COR-L47 (cell line): Measurements from ENCODE around the gene GSG1L2.
"Not testable (repeated sequence)": the region's sequence is repeated elsewhere in the genome, so short reads cannot be mapped to it uniquely, and the experiment has no call there.

Experiments
- DNase-seq: peaks from one replicate; lab custom pipeline; 2025; lab: John Stamatoyannopoulos, UW

GSG1L2 gene

DNA sequence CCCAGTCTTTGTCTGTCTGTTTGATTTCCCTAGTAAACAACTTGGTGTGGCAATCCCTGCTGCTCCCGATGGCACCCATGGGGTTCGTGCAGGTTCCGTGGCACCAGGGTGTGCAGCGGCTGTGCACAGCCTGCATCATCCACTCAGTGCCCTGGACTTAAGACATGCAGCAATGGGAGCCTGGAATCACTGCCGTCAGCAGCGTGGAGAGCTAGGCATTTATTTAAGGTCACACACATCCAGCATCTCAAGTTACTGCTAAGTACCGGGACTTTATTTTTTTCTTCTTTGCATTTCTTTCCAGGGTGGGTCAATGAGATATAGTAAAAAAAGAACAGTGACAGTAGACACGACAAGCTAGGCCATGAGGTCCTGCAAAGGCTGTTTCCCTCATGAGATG is 33.3 kb downstream of the GSG1L2 start:
- no peak for DNase-seq

DNA sequence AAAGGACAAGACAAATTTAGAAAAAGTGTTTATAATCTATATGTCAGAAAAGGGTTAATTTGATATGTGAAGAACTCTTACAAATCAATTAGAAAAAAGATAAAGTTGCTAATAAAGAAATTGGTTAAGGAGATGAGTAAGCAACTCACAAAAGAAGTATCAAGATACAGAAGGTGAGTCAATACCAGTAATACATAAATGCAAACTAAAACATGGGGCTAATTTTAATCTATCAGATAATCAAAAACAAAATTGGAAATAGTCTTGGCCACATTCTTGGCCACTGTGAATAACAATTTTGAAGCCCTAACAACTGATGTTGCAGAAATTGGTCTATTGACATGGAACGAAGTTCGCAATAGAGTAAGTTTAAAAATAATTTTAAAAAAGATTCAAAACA is 37.3 kb downstream of the GSG1L2 start:
- DNase-seq = no peak

DNA sequence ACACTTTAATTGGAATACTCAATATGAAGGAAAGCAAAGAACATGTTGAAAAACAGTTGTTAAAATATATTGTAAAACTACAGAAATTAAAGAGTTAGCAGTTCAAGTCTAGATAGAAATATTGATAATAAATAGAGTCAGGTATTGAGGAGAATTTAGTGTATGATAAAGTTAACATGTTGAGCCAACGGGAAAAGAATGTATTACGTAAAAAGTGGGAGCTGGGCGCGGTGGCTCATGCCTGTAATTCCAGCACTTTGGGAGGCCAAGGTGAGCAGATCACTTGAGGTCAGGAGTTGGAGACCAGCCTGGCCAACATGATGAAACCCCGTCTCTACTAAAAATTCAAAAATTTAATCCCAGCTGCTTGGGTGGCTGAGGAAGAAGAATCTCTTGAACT is 38.4 kb downstream of the GSG1L2 start:
- not testable (repeated sequence) for DNase-seq

DNA sequence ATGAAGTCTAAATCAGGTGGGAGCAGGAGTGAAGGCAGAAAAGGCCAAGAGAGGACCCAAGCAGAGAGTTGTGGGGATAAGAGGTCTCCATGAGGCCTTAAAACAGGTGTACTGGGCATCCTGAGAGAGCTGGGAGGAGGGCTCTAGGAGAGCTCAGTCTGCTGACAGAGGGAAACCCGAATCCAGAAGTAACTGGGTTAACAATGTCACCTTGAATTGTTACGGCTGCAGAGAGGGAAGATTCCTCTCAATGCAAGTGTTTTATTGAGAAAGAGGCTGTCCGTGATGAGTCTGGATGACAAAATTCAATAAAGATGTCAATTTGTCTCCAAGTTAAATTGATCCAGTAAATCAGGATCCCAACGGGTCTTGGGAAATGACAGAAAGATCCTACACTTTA is 38.8 kb downstream of the GSG1L2 start:
- DNase-seq = no peak

DNA sequence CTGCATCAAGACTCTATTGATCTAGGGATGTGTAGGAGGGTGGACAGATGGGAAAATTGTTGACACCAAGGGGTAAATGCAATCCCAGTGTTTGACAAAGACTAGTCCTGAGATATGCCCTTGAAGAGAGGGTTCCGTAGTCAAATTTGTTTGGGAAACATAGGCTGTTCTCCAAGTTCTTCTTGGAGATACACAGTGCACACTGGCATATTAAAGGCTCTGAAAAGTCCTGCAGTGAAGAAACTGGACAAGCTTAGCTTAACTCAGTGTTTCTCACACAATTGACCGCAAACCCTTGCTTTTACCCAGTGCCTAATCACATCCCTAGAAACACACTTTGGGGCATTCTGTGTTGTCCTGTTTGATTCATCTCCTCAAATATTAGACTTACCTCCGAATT is 41.3 kb downstream of the GSG1L2 start:
- DNase-seq = no peak

DNA sequence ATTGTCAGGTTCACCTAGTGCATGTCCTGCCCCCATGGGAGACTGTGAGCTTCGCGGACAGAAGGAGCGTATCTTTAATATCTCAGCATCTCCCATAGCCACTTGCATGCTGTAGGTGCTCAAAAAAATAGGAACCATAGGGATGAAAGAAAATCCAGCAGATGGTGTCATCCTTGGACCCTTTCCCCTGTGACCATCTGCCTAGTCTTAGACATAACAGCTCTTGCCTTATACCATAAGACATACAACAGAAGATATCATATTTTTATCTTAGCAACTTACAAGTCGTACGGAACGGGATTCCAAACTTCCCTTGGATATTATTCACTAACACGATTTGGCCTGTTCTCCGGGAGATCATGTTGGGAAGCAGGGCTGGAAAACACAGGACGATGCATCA is 45.0 kb downstream of the GSG1L2 start:
- no peak for DNase-seq

DNA sequence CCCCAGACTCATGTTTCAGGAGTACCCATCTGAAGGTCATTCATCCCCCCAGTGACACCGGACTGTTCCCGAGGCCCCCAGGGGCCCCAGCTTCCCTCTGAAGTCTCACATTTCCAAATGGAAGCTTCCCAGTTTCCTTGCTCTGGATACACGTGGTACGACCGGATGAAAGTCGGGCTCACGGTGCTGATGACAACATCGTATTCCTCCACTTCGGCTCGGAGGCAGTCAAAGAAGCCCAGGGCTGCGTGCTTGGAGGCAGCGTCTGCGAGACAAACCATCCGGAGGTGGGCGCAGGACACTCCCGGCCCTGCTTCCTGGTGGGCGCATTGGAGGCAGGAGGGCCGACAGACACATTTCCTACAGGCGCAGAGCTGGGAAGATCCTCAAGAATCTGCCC is 49.2 kb downstream of the GSG1L2 start:
- no peak for DNase-seq

DNA sequence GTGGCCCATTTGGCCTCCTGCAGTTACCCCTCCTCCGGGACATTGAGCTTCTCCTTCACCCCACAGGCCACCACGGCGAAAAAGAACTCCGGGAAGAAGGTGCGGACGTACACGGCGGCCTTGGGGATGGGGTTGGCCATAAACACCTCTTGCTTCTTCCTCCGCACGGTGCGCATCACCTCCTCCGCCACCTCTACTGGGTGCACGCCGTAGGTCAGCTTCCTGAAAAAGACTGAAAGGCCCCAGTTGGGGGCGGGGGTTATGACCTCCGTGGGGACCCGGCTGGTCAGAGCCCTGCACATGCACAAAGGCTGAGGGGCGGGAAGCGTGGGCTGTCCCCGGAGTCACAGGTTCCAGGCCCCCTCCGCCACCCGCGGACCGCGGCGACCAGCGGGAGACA is 50.4 kb downstream of the GSG1L2 start:
- DNase-seq = no peak

DNA sequence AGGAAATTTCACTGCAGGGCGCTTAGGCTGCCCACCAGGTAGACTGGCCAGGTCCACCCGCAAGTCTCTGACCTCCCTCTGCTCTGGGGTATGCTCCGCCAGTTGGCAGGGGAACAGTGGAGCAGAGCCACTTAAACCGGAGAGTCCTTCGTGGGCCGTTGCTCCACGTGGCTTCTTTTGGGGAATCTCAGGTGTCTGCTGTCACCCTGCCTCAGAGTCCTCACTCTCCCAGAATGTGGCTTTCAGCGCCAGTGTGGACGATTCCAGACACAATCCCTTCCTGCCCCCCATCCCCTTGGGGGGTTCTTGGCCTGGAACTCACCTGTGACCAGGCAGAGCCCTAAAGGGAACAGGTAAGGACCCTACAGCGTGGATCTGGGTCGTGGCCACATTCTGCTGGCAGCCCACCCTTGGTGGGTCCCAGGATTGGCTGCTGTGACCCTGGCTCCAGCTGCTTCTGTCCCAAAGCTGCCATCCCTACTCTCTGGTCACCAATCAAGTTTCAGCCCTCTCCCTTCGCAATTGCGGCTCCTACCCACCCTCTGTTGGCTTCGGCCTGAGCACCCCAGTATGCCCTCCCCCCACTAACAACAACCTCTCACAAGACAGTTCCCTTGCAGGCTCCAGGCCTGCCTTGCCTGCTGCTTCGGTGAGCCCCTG is 52.7 kb downstream of the GSG1L2 start:
- DNase-seq = no peak

DNA sequence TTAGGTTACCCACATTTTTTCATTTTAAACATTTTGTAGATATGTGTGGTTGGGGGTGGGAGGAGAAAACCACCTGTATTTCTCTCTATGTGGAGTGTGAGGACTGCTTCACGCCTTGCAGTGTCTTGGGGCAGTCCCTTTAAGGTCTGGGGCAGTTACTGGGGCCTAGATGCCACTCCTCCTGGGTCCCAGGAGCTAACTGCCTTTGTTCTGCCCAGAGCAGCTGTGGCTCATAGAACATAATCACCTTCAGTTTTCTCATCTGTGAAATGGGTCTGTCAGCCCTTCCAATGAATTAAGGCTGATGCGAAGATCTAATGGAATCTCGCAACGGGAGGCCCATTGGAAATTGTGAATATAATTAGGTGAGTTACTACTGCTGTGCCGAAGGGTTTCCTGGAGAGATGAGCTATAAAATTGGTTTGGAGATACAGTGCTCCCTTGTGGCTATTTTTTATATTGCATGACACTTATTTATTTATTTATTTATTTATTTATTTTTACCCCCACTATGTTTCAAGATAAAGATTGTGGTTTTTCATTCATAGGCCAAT is 53.4 kb downstream of the GSG1L2 start:
- no peak for DNase-seq

DNA sequence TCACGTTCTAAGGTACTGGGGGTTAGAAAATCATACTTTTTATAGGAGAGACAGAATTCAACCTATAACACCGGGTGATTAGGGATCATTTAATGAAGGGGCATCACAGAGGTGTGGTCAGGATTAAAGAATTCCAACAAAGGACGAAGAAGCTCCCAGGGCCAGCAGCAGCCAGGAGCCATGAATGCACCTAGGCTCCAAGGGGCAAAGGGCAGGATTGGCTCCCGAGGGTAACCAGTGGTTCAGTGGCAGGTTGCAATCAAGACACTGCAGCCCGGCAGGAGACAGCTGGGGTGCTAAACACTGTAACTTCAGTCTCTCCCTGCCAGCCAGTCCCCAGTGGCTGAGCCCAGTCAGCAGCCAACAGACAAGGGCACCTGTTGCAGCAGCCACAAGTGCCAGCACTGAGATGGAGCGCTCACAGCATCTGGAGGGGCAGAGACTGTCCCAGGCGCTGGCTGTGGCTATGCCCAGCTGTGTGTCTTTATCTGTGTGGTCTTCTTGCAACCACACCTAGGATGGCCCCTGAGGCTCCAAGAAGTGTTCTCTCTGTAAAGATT is 54.4 kb downstream of the GSG1L2 start:
- DNase-seq = no peak

DNA sequence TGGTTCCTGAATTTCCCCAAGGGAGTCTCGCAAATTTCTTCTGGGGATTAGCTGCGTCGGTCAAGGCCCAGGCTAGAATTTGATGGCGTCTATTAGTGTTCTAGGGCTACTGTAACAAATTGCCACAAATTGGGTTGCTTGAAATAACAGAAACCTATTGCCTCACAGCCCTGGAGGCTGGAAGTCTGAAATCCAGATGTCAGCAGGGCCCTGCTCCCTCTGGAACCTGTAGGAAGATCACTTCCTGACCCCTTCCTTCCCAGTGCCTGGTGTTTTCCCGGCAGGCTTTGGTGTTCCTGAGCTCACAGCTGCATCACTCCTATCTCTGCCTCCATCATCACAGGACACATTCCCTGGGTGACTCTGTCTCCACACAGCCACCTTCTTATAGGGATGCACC is 54.9 kb downstream of the GSG1L2 start:
- no peak for DNase-seq

DNA sequence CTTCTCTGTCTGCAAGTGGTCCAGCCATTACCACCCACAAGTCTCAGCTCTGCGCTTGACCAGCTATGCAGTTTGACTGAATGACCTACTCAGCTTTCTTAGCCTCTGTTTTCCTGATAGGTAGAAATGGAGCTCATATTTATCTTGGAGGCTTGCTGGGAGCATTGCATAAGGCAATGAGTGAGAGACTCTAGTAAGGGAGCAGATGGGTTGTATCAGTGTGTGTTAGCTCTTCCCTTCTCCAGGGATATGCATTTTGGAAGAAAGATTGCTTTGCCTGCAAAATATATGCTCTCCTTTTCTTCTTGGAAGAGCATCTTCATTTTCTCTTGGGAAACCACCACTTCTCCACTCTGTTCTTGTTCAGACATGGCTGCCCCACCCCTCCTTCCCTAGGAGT is 56.6 kb downstream of the GSG1L2 start:
- no peak for DNase-seq

DNA sequence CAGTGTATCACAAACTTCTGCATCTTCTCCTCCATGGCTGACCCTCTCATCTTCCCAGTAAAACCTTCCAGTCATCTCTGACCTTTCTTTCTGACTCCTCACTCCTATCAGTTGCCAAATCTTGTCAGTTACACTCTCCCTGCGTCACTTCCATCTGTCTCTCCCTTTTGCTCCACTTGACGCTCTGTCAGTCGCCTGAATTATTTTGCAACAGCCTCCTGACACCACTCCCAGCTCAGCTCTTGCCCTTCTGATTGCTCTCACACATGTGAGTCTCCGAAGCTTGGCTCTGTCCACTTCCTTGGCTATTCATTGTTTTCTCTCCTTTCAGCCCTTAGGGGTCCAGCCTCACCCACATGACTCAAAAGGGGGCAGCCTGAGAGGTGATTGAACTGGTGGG is 58.2 kb downstream of the GSG1L2 start:
- no peak for DNase-seq

DNA sequence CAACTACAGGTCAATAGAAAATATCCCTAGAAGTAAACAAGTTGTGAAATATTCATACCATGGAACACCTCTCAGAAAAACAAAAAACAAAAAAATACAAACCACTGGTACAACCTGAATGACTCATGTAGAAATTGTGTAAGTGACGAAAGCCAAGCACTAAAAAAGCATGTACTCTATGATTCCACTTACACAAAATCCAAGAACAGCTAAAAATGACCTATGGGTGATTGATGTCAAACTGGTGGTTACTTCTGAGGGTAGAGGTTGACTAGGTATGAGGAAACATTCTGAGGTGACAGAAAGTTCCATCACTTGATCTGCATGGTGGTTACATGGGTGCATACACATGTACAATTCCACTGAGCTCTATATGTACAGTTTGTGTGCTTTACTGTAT is 61.6 kb downstream of the GSG1L2 start:
- DNase-seq = no peak

DNA sequence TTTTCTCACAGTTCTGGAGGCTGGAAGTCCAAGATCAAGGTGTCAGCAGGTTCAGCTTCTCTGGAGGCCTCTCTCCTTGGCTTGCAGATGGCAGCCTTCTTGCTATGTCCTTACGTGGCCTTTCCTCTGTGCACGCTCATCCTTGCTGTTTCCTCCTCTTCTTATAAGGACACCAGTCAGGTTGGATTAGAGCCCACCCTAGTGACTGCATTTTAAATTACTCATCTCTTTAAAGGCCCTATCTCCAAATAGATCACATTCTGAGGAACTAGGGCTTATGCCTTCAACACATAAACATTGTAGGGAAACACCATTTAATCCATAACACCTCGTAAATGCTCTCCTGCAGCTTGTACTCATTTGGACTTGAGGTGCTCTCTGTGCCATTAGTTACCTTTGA is 66.8 kb downstream of the GSG1L2 start:
- no peak for DNase-seq
